RWPE1 (cell line): ENCODE data around the gene CRTC2.

ENCODE experiments used
- CTCF ChIA-PET: fragments of 350-600 bp; sonication (Branson Sonifier 250); formaldehyde crosslinking; extraction: SDS; loops from one replicate; lab custom pipeline; 2021; lab: Yijun Ruan, JAX
- POLR2A ChIA-PET: fragments of 400-600 bp; formaldehyde crosslinking; extraction: SDS; loops from one replicate; lab custom pipeline; 2020; ENCODE audit warnings: antibody characterized with exemption; ENCODE audit not compliant: low non-redundant PET; lab: Yijun Ruan, JAX
- DNase-seq: peaks from one replicate; pipeline ENCODE4 v3.0.0; 2012; ENCODE audit warnings: low spot score
- H3K27ac ChIP-seq: fragments of 450-650 bp; 2 replicates; pipeline ENCODE4 v1.5.1; 2017
- CTCF ChIP-seq: fragments of 450-650 bp; conservative IDR thresholded peaks from 2 replicates; pipeline ENCODE4 v1.5.1; 2017; ENCODE audit warnings: low read depth, mild to moderate bottlenecking

Gene CRTC2

GRCh38 chr1:153991151-153991630 is 32.8 kb upstream of the CRTC2 start:
- DNase-seq, result no peak
- no peak for TF ChIP-seq CTCF
- CTCF ChIA-PET, result interaction anchor here (0.8 kb wide), 1 partner anchor 170 kb away, joined by 4 read pairs; no protein-coding TSS in a partner anchor
- H3K27ac ChIP-seq, result peak overlapping the region; percentile 80
- POLR2A ChIA-PET, result interaction anchor here (0.6 to 1.5 kb wide), 4 partner anchors 8 to 28 kb away, joined by 3 to 7 read pairs (median 3); no protein-coding TSS in a partner anchor

GRCh38 chr1:153990468-153991150 is 32.2 kb upstream of the CRTC2 start, which contains the start of gene RPS27:
Gene RPS27 (plus strand): TSS chr1:153990762. CDS start chr1:153990797, 35 bp downstream.
- no peak for TF ChIP-seq CTCF
- H3K27ac ChIP-seq, result peak within 1 kb of the TSS; percentile 80
- CTCF ChIA-PET, result interaction anchor here (0.8 kb wide), 1 partner anchor 169 kb away, joined by 4 read pairs; no protein-coding TSS in a partner anchor
- POLR2A ChIA-PET, result interaction anchor here (0.7 to 1.5 kb wide), 5 partner anchors 9 to 67 kb away, joined by 3 to 8 read pairs (median 6); partner anchors contain the start of gene CREB3L4
- DNase-seq, result peak; percentile 94

- peak overlapping the region; percentile 77 for H3K27ac ChIP-seq
- DNase-seq, result no peak
- POLR2A ChIA-PET, result no interaction called here
- CTCF ChIA-PET, result interaction anchor here (0.7 to 3.6 kb wide), 5 partner anchors 35 to 564 kb away, joined by 3 to 18 read pairs (median 3); no protein-coding TSS in a partner anchor
- TF ChIP-seq CTCF, result no peak
Observed at GRCh38 chr1:153987621-153988020, 29.2 kb upstream of the CRTC2 start.

GRCh38 chr1:153985941-153986761 is 27.7 kb upstream of the CRTC2 start, which contains the start of gene RAB13:
Gene RAB13 (minus strand): TSS chr1:153986339. CDS start chr1:153986236, 103 bp downstream.
- no peak for TF ChIP-seq CTCF
- POLR2A ChIA-PET, result interaction anchor here (1.2 kb wide), 2 partner anchors 19 to 23 kb away, joined by 3 to 4 read pairs; partner anchors contain the start of genes CREB3L4 and SLC39A1
- peak within 1 kb of the TSS; percentile 84 for H3K27ac ChIP-seq
- CTCF ChIA-PET, result interaction anchor here (0.5 to 3.6 kb wide), 24 partner anchors 8 to 632 kb away, joined by 3 to 18 read pairs (median 4); partner anchors contain the start of genes CREB3L4, HAX1, JTB and S100A9
- DNase-seq, result peak; percentile 93

- ChIA-PET CTCF (interaction anchor here (0.6 to 3.6 kb wide), 3 partner anchors 39 to 340 kb away, joined by 5 to 18 read pairs (median 6); no protein-coding TSS in a partner anchor), POLR2A (interaction anchor here (1.2 kb wide), 1 partner anchor 18 kb away, joined by 3 read pairs; the partner anchor contains the start of gene CREB3L4)
- TF ChIP-seq CTCF, result no peak
- peak overlapping the region; percentile 84 for H3K27ac ChIP-seq
- DNase-seq, result no peak
Observed at GRCh38 chr1:153985341-153985912, 27.0 kb upstream of the CRTC2 start.
